H9 (cell line): ENCODE results near the gene RNGTT. TPM values are rescaled to one million over a fixed set of nuclear protein-coding genes. Genes with fewer than 3 reads are reported as not detected.

Experiments
- DNase-seq: peaks from one replicate; pipeline ENCODE4 v3.0.0-alpha.2; 2017
- H2AFZ ChIP-seq: one replicate; pipeline ENCODE4 v1.6.1; 2013; ENCODE audit warnings: mild to moderate bottlenecking, low read length, control low read depth, moderate library complexity
- H2AK5ac ChIP-seq: 2 replicates; pipeline ENCODE4 v1.6.1; 2013; ENCODE audit warnings: low read length, control low read depth, mixed read lengths; ENCODE audit not compliant: insufficient read length
- H2BK120ac ChIP-seq: one replicate; pipeline ENCODE4 v1.6.1; 2013; ENCODE audit warnings: low read depth, mild to moderate bottlenecking, low read length, control low read depth, inconsistent platforms; ENCODE audit not compliant: poor library complexity, severe bottlenecking
- H2BK12ac ChIP-seq: 2 replicates; pipeline ENCODE4 v1.6.1; 2013; ENCODE audit warnings: low read length, control low read depth, mixed read lengths, low read depth; ENCODE audit not compliant: insufficient read length
- H2BK15ac ChIP-seq: 2 replicates; pipeline ENCODE4 v1.6.1; 2013; ENCODE audit warnings: low read depth, low read length, control low read depth
- H2BK20ac ChIP-seq: one replicate; pipeline ENCODE4 v1.6.1; 2013; ENCODE audit warnings: low read depth, mild to moderate bottlenecking, low read length, control low read depth, inconsistent platforms; ENCODE audit not compliant: poor library complexity, severe bottlenecking
- H2BK5ac ChIP-seq: 2 replicates; pipeline ENCODE4 v1.6.1; 2013; ENCODE audit warnings: low read length, control low read depth, mixed read lengths; ENCODE audit not compliant: insufficient read length
- H3K14ac ChIP-seq: 2 replicates; pipeline ENCODE4 v1.6.1; 2013; ENCODE audit warnings: low read length, control low read depth; ENCODE audit not compliant: insufficient read depth
- H3K18ac ChIP-seq: 2 replicates; pipeline ENCODE4 v1.6.1; 2013; ENCODE audit warnings: low read depth, mild to moderate bottlenecking, mixed read lengths, low read length, control low read depth; ENCODE audit not compliant: insufficient read length
- H3K23ac ChIP-seq: 2 replicates; pipeline ENCODE4 v1.6.1; 2013; ENCODE audit warnings: low read length, control low read depth, mixed read lengths, low read depth; ENCODE audit not compliant: insufficient read length
- H3K23me2 ChIP-seq: 2 replicates; pipeline ENCODE4 v1.6.1; 2013; ENCODE audit warnings: low read depth, mild to moderate bottlenecking, mixed read lengths, low read length, control low read depth; ENCODE audit not compliant: insufficient read length, poor library complexity, severe bottlenecking
- H3K27ac ChIP-seq: 2 replicates; pipeline ENCODE4 v1.5.1; 2013; ENCODE audit warnings: low read length, control low read depth, mixed read lengths, low read depth; ENCODE audit not compliant: insufficient read length
- H3K27me3 ChIP-seq: 2 replicates; pipeline ENCODE4 v1.6.1; 2013; ENCODE audit warnings: low read length, control low read depth, inconsistent platforms; ENCODE audit not compliant: insufficient read depth
- H3K4ac ChIP-seq: 2 replicates; pipeline ENCODE4 v1.6.1; 2013; ENCODE audit warnings: low read depth, mild to moderate bottlenecking, control low read depth, inconsistent platforms, low read length, moderate library complexity
- H3K4me1 ChIP-seq: 2 replicates; pipeline ENCODE4 v1.6.1; 2013; ENCODE audit warnings: low read length, control low read depth, inconsistent platforms; ENCODE audit not compliant: insufficient read depth
- H3K4me2 ChIP-seq: 2 replicates; pipeline ENCODE4 v1.6.1; 2013; ENCODE audit warnings: low read length, control low read depth, mixed read lengths; ENCODE audit not compliant: insufficient read length, insufficient read depth
- H3K56ac ChIP-seq: 2 replicates; pipeline ENCODE4 v1.6.1; 2013; ENCODE audit warnings: low read depth, mild to moderate bottlenecking, mixed read lengths, low read length, control low read depth; ENCODE audit not compliant: insufficient read length
- H3K79me1 ChIP-seq: 2 replicates; pipeline ENCODE4 v1.6.1; 2013; ENCODE audit warnings: low read depth, mild to moderate bottlenecking, moderate library complexity, low read length, control low read depth, inconsistent platforms; ENCODE audit not compliant: insufficient read depth, poor library complexity, severe bottlenecking
- H3K79me2 ChIP-seq: 2 replicates; pipeline ENCODE4 v1.6.1; 2013; ENCODE audit warnings: low read length, control low read depth, inconsistent platforms; ENCODE audit not compliant: insufficient read depth
- H3K9ac ChIP-seq: 2 replicates; pipeline ENCODE4 v1.6.1; 2013; ENCODE audit warnings: low read length, control low read depth, mixed read lengths; ENCODE audit not compliant: insufficient read length; ENCODE audit errors: extremely low read depth
- H3K9me3 ChIP-seq: one replicate; pipeline ENCODE4 v1.6.1; 2013; ENCODE audit warnings: low read depth, low read length, inconsistent platforms; ENCODE audit not compliant: control insufficient read depth
- H3T11ph ChIP-seq: one replicate; pipeline ENCODE4 v1.6.1; 2013; ENCODE audit warnings: mild to moderate bottlenecking, low read length, control low read depth, inconsistent platforms
- H4K20me1 ChIP-seq: one replicate; pipeline ENCODE4 v1.6.1; 2013; ENCODE audit not compliant: control insufficient read depth, insufficient read length, insufficient read depth
- H4K5ac ChIP-seq: 2 replicates; pipeline ENCODE4 v1.6.1; 2013; ENCODE audit warnings: low read depth, mild to moderate bottlenecking, mixed read lengths, low read length, control low read depth; ENCODE audit not compliant: insufficient read length
- H4K8ac ChIP-seq: replicated peaks from 2 replicates; pipeline ENCODE4 v1.6.1; 2013; ENCODE audit warnings: low read length, control low read depth, mixed read lengths, low read depth; ENCODE audit not compliant: insufficient read length
- H4K91ac ChIP-seq: 2 replicates; pipeline ENCODE4 v1.6.1; 2013; ENCODE audit warnings: low read depth, mild to moderate bottlenecking, moderate library complexity, mixed read lengths, low read length, control low read depth; ENCODE audit not compliant: insufficient read length
- H3K27ac Mint-ChIP-seq, 3 experiments: 2 replicates in 2 of 3; 3 replicates in 1 of 3; pipeline ENCODE4 v1.8.0; 2020 to 2021; ENCODE audit warnings: mixed read lengths in 3 of 3, mild to moderate bottlenecking in 1 of 3, moderate library complexity in 1 of 3
- H3K27me3 Mint-ChIP-seq: 2 replicates; pipeline ENCODE4 v1.8.0; 2021; ENCODE audit warnings: low read depth, mild to moderate bottlenecking, moderate library complexity, mixed read lengths
- H3K36me3 Mint-ChIP-seq, 3 experiments: 2 replicates in 2 of 3; 3 replicates in 1 of 3; pipeline ENCODE4 v1.8.0; 2020 to 2021; ENCODE audit warnings: low read depth in 3 of 3, mixed read lengths in 3 of 3; ENCODE audit not compliant: insufficient read depth in 1 of 3
- H3K4me1 Mint-ChIP-seq, 2 experiments: 2 replicates each; pipeline ENCODE4 v1.8.0; 2020; ENCODE audit warnings: mixed read lengths in 2 of 2
- H3K4me3 Mint-ChIP-seq, 2 experiments: 2 replicates in 1 of 2; 3 replicates in 1 of 2; pipeline ENCODE4 v1.8.0; 2020 to 2021; ENCODE audit warnings: mild to moderate bottlenecking in 2 of 2, mixed read lengths in 2 of 2, moderate library complexity in 1 of 2
- H3K9me3 Mint-ChIP-seq, 2 experiments: 2 replicates in 1 of 2; 3 replicates in 1 of 2; pipeline ENCODE4 v1.8.0; 2020; ENCODE audit warnings: mild to moderate bottlenecking in 2 of 2, mixed read lengths in 2 of 2, moderate library complexity in 1 of 2
- CTCF ChIP-seq: fragments of 200-600 bp; sonication (generic); conservative IDR thresholded peaks from 3 replicates; pipeline ENCODE4 v1.8.0; 2021; ENCODE audit warnings: antibody characterized with exemption, mild to moderate bottlenecking
- WGBS: extraction: QIAGEN DNeasy Blood & Tissue Kit; methylation state at CpG from one replicate; pipeline ENCODE4 v1.1.7; 2013; ENCODE audit warnings: missing lambda C conversion rate, low lambda C conversion rate, mixed read lengths; ENCODE audit not compliant: insufficient read length; ENCODE audit errors: extremely low coverage; 5-methylcytosine and 5-hydroxymethylcytosine counted together
- total RNA-seq: library from RNA; stranded (reverse); gene quantifications from 2 replicates; pipeline ENCODE4 v1.2.1, GENCODE V29; 2021

The RNGTT gene
- total RNA-seq, 1 experiment from 2014 or later: 20.5 TPM

GRCh38 chr6:88952065-88952704 lies 11.2 kb downstream of the RNGTT start:
- no peak overlapping the region for H3T11ph ChIP-seq
- H2BK120ac ChIP-seq: no peak overlapping the region
- no CpG with 5 or more reads among the region's 1 CpG for WGBS
- peaks cover 3% of the 10 kb centered on the region; the same call in 1 of the 2 replicates for H3K79me2 ChIP-seq
- Mint-ChIP-seq H3K4me1 (peaks cover 17% of the 10 kb centered on the region in 2 experiments), H3K27me3 (no peaks in the 10 kb centered on the region; the same call in 1 of the 2 replicates), H3K27ac (peak overlapping the region; percentile 56 to 92 (median 59); a peak in 3 of 7 replicates), H3K4me3 (no peak overlapping the region), H3K36me3 (peaks cover 14 to 44% (median 36%) of the 10 kb centered on the region in 3 experiments), H3K9me3 (peaks cover 28 to 33% of the 10 kb centered on the region in 2 experiments)
- no peak overlapping the region for H2BK5ac ChIP-seq
- no peaks in the 10 kb centered on the region for H3K23me2 ChIP-seq
- no peak overlapping the region for H4K5ac ChIP-seq
- no peak overlapping the region for H4K91ac ChIP-seq
- H4K20me1 ChIP-seq: no peaks in the 10 kb centered on the region
- no peak overlapping the region for H3K56ac ChIP-seq
- H3K79me1 ChIP-seq: peaks cover 6% of the 10 kb centered on the region
- no peak overlapping the region for H4K8ac ChIP-seq
- H3K27me3 ChIP-seq: no peaks in the 10 kb centered on the region
- H3K9me3 ChIP-seq: no peaks in the 10 kb centered on the region
- no peaks in the 10 kb centered on the region for H3K4me1 ChIP-seq
- no peak overlapping the region for H3K9ac ChIP-seq
- H3K4ac ChIP-seq: no peak overlapping the region
- H3K18ac ChIP-seq: no peak overlapping the region
- no peak overlapping the region for H2BK12ac ChIP-seq
- TF ChIP-seq CTCF: no peak
- no peak overlapping the region for H2AK5ac ChIP-seq
- no peak overlapping the region for H2AFZ ChIP-seq
- H3K14ac ChIP-seq: no peak overlapping the region
- no peak for DNase-seq
- H2BK20ac ChIP-seq: no peak overlapping the region
- H2BK15ac ChIP-seq: no peak overlapping the region
- no peak overlapping the region for H3K4me2 ChIP-seq
- H3K23ac ChIP-seq: no peak overlapping the region
- H3K27ac ChIP-seq: no peak overlapping the region
